Neural cell (in vitro differentiated cells): Measurements from ENCODE around the gene ETAA1. TPM values are rescaled to one million over a fixed set of nuclear protein-coding genes. Genes with fewer than 3 reads are reported as not detected.

Source experiments
- H2AFZ ChIP-seq: fragments of 200-600, 300-800 bp; sonication (generic), shearing (Covaris generic); 2 replicates; pipeline ENCODE4 v1.6.0; 2014; ENCODE audit warnings: low read depth, mild to moderate bottlenecking, antibody characterized with exemption, low read length, moderate library complexity
- H3F3A ChIP-seq: fragments of 200-600 bp; shearing (Covaris generic); 2 replicates; pipeline ENCODE4 v1.6.1; 2016; ENCODE audit warnings: mild to moderate bottlenecking, moderate library complexity, mixed read lengths, antibody characterized with exemption, low read length; ENCODE audit not compliant: insufficient read depth, poor library complexity, severe bottlenecking
- H3K27ac ChIP-seq: fragments of 200-600, 300-800 bp; sonication (generic), shearing (Covaris generic); 2 replicates; pipeline ENCODE4 v1.5.1; 2014; ENCODE audit warnings: mild to moderate bottlenecking, low read length, moderate library complexity
- H3K27me3 ChIP-seq: fragments of 300-800, 200-600 bp; sonication (generic), shearing (Covaris generic); 2 replicates; pipeline ENCODE4 v1.6.0; 2014; ENCODE audit warnings: mild to moderate bottlenecking, low read depth, low read length, moderate library complexity; ENCODE audit not compliant: insufficient read depth
- H3K36me3 ChIP-seq: fragments of 300-800, 200-600 bp; sonication (generic), shearing (Covaris generic); 2 replicates; pipeline ENCODE4 v1.5.1; 2014; ENCODE audit warnings: mild to moderate bottlenecking, antibody characterized with exemption, low read length, moderate library complexity; ENCODE audit not compliant: insufficient read depth
- H3K4me2 ChIP-seq: fragments of 300-800, 200-600 bp; sonication (generic), shearing (Covaris generic); 2 replicates; pipeline ENCODE4 v1.6.0; 2014; ENCODE audit warnings: mild to moderate bottlenecking, low read length
- H3K4me3 ChIP-seq: fragments of 300-800, 200-600 bp; sonication (generic), shearing (Covaris generic); 2 replicates; pipeline ENCODE4 v1.5.1; 2014; ENCODE audit warnings: mild to moderate bottlenecking, low read length, moderate library complexity
- H3K79me2 ChIP-seq: fragments of 200-600 bp; shearing (Covaris generic); replicated peaks from 2 replicates; pipeline ENCODE4 v1.6.0; 2014; ENCODE audit warnings: mild to moderate bottlenecking, low read length, moderate library complexity; ENCODE audit not compliant: insufficient read depth
- H3K9ac ChIP-seq: fragments of 300-800, 200-600 bp; sonication (generic), shearing (Covaris generic); 2 replicates; pipeline ENCODE4 v1.6.1; 2016; ENCODE audit warnings: mild to moderate bottlenecking, low read length, mixed read lengths
- H3K9me2 ChIP-seq: fragments of 200-600 bp; shearing (Covaris generic); 2 replicates; pipeline ENCODE4 v1.6.1; 2016; ENCODE audit warnings: mild to moderate bottlenecking, low read length, mixed read lengths; ENCODE audit not compliant: insufficient read depth
- H3K9me3 ChIP-seq: fragments of 200-600, 300-800 bp; sonication (generic), shearing (Covaris generic); 2 replicates; pipeline ENCODE4 v1.6.1; 2016; ENCODE audit warnings: mild to moderate bottlenecking, mixed run types, low read length, moderate library complexity, mixed read lengths
- H4K20me1 ChIP-seq: fragments of 200-600 bp; shearing (Covaris generic); 2 replicates; pipeline ENCODE4 v1.6.1; 2016; ENCODE audit warnings: mild to moderate bottlenecking, mixed run types; ENCODE audit not compliant: insufficient read depth
- CTCF ChIP-seq: fragments of 450-650 bp; IDR thresholded peaks from 2 replicates; pipeline ENCODE4 v1.5.1; 2014; ENCODE audit warnings: antibody characterized with exemption, mild to moderate bottlenecking, moderate library complexity; ENCODE audit not compliant: poor library complexity, severe bottlenecking
- EP300 ChIP-seq: fragments of 450-650 bp; conservative IDR thresholded peaks from 2 replicates; pipeline ENCODE4 v1.6.1; 2014; ENCODE audit warnings: antibody characterized with exemption, mild to moderate bottlenecking, moderate library complexity; ENCODE audit not compliant: poor library complexity, severe bottlenecking
- EZH2 ChIP-seq: fragments of 200-600, 300-800 bp; shearing (Covaris generic), sonication (generic); IDR thresholded peaks from 2 replicates; pipeline ENCODE4 v1.6.1; 2014; ENCODE audit warnings: antibody characterized with exemption, low read length, borderline replicate concordance, mild to moderate bottlenecking; ENCODE audit not compliant: insufficient read depth, poor library complexity, severe bottlenecking
- MXI1 ChIP-seq: fragments of 450-650 bp; conservative IDR thresholded peaks from 2 replicates; pipeline ENCODE4 v1.6.1; 2014; ENCODE audit warnings: antibody characterized with exemption, mild to moderate bottlenecking; ENCODE audit not compliant: poor library complexity, severe bottlenecking
- POLR2AphosphoS5 ChIP-seq: IDR thresholded peaks from 2 replicates; pipeline ENCODE4 v1.6.1; 2012
- RAD21 ChIP-seq: fragments of 450-650 bp; conservative IDR thresholded peaks from 2 replicates; pipeline ENCODE4 v1.6.1; 2014; ENCODE audit warnings: antibody characterized with exemption, mild to moderate bottlenecking, moderate library complexity
- REST ChIP-seq: IDR thresholded peaks from 2 replicates; pipeline ENCODE4 v1.6.1; 2012; ENCODE audit warnings: borderline replicate concordance
- SMC3 ChIP-seq: fragments of 450-650 bp; conservative IDR thresholded peaks from 2 replicates; pipeline ENCODE4 v1.6.1; 2014; ENCODE audit warnings: antibody characterized with exemption, mild to moderate bottlenecking, moderate library complexity; ENCODE audit not compliant: poor library complexity
- TAF1 ChIP-seq: IDR thresholded peaks from 2 replicates; pipeline ENCODE4 v1.6.1; 2012; ENCODE audit warnings: low read depth
- polyA plus RNA-seq: library from polyadenylated mRNA; depleted of rRNA; stranded (reverse); fragments of >200 nt; gene quantifications from 2 replicates; pipeline ENCODE4 v1.2.3, GENCODE V29; 2014

The ETAA1 gene
- polyA plus RNA-seq, 1 donor from 2014 or later: 24.9 TPM

GRCh38 chr2:67438337-67438736 is 41.2 kb downstream of the ETAA1 start:
- Histone ChIP-seq H4K20me1 (no peaks in the 10 kb centered on the region), H2AFZ (no peak overlapping the region), H3K9me3 (no peaks in the 10 kb centered on the region), H3K9me2 (no peaks in the 10 kb centered on the region), H3K27ac (no peak overlapping the region), H3K4me2 (no peak overlapping the region), H3K9ac (no peak overlapping the region), H3K36me3 (no peaks in the 10 kb centered on the region), H3F3A (no peaks in the 10 kb centered on the region), H3K79me2 (no peaks in the 10 kb centered on the region), H3K27me3 (no peaks in the 10 kb centered on the region), H3K4me3 (no peak overlapping the region)
- TF ChIP-seq CTCF (no peak), EZH2 (no peak), RAD21 (no peak), MXI1 (no peak), POLR2AphosphoS5 (no peak), EP300 (no peak), REST (no peak), SMC3 (no peak), TAF1 (no peak)

GRCh38 chr2:67445652-67446268 is 48.6 kb downstream of the ETAA1 start:
- no peaks in the 10 kb centered on the region for H3K79me2 ChIP-seq
- H3F3A ChIP-seq: no peaks in the 10 kb centered on the region
- no peak overlapping the region for H3K4me3 ChIP-seq
- no peaks in the 10 kb centered on the region for H4K20me1 ChIP-seq
- no peaks in the 10 kb centered on the region for H3K9me3 ChIP-seq
- H3K27me3 ChIP-seq: no peaks in the 10 kb centered on the region
- H3K27ac ChIP-seq: no peak overlapping the region
- H3K4me2 ChIP-seq: no peak overlapping the region
- H2AFZ ChIP-seq: no peak overlapping the region
- H3K9me2 ChIP-seq: no peaks in the 10 kb centered on the region
- H3K9ac ChIP-seq: no peak overlapping the region
- no peaks in the 10 kb centered on the region for H3K36me3 ChIP-seq
- TF ChIP-seq EZH2 (no peak), SMC3 (no peak), TAF1 (no peak), CTCF (no peak), REST (no peak)
